T-helper 2 cell treated with Interferon-gamma antibody and Interleukin-4, amounts not matched to agents 5 μg/mL and 100 μg/mL, for 36 hours (primary cell): ENCODE results near the gene ELMO2.

Source experiments
- DNase-seq: peaks from one replicate; pipeline ENCODE4 v3.0.0; 2021; ENCODE audit warnings: low spot score
- H3K27ac Mint-ChIP-seq: one replicate; pipeline ENCODE4 v1.8.0; 2021; ENCODE audit warnings: mild to moderate bottlenecking, mixed read lengths
- H3K27me3 Mint-ChIP-seq: one replicate; pipeline ENCODE4 v1.8.0; 2021; ENCODE audit warnings: low read depth, mixed read lengths
- H3K36me3 Mint-ChIP-seq: one replicate; pipeline ENCODE4 v1.8.0; 2021; ENCODE audit warnings: low read depth, mixed read lengths
- H3K4me1 Mint-ChIP-seq: one replicate; pipeline ENCODE4 v1.8.0; 2021; ENCODE audit warnings: low read depth, mixed read lengths
- H3K4me3 Mint-ChIP-seq: one replicate; pipeline ENCODE4 v1.8.0; 2022; ENCODE audit warnings: mild to moderate bottlenecking, moderate library complexity, mixed read lengths
- H3K9me3 Mint-ChIP-seq: one replicate; pipeline ENCODE4 v1.8.0; 2021; ENCODE audit warnings: mixed read lengths

Gene ELMO2

DNA sequence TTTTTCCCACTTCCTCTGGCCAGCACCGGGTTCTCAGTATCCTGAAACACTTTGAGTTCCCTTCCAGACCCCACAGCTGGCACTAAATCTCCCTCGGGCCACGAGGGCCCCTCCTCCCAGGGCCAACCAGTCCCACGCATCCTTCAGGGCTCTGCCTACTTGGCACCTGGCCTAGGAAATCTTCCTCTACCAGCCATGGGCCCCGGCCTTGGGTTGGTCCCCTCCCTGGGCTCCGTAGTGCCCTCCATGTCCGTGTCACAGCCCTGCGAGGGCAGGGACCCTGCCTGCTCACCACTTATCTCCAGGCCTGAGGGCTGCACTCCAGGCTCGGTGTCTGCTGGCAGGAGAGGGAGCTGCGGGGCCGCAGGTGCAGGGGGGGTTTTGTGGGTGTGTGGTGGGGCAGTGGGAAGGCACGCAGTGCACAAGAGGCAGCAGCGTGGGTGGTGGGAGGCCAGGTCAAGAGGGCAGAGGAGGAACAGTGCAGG is 49.3 kb downstream of the ELMO2 start:
- DNase-seq = no peak
- Mint-ChIP-seq H3K27me3 (no peaks in the 10 kb centered on the region), H3K4me1 (peaks cover 17% of the 10 kb centered on the region), H3K9me3 (no peaks in the 10 kb centered on the region), H3K4me3 (no peak overlapping the region), H3K36me3 (peaks cover 18% of the 10 kb centered on the region), H3K27ac (peak overlapping the region; percentile 20)

DNA sequence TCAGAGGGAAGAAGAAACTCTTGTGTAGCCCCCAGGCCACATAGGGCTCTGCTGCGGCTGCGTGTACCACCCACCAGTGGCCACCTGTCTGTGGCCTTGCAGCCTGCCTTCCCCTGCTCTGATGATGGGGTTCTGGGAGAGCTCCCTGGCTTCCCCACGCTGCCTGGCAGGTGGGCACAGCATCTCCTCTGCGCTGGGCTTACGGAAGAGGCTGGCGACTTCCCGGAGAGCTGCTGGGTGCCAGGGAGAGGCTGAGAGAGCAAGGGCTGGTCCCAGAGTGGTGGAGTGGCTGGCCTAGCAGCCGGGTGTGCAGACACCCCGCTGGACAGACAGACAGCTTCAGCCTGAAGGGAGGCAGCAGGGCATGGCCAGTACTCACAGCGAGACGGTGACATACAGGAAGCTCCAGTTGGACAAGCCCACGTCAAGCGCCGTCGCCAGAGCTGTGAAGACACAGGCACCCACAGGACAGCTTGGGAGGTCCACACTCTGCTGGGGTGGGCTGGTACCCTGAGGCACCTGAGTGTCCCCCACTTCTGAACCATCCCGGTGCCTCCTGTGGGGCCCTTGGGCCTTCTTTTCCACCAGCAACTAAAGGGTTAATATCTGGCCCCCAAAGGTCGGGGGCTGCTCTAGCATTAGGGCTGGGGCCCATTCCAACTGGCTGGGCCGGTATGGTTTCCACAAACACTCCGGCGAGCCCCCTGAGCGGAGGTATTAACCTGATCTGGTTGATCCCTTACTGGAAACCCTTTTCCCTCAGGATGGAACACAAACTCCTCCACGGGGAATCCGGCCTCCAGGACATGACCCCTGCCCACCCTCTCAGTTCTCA is 50.0 kb downstream of the ELMO2 start:
- Mint-ChIP-seq H3K4me3 (no peak overlapping the region), H3K36me3 (peaks cover 14% of the 10 kb centered on the region), H3K27ac (no peak overlapping the region), H3K27me3 (no peaks in the 10 kb centered on the region), H3K4me1 (peaks cover 11% of the 10 kb centered on the region), H3K9me3 (no peaks in the 10 kb centered on the region)
- no peak for DNase-seq

DNA sequence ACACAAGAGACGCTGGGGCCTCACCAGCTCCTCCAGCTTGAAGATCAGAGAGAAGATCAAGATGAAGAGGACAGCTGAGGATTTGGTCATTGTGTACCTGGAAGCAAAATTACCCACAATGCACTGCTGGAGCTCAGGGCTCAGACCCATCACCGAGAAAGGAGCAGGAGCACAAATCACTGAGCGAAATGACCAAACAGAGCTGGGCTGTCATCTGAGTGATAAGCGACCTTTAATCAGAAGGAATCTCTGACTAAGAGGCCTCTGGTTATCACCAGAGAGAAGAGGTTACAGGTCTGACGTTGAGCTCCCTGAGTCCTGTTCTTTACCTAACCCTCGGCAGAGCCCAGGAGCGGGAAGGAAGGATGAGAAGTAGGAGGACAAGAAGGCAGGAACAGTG is 50.6 kb downstream of the ELMO2 start:
- Mint-ChIP-seq H3K27ac (no peak overlapping the region), H3K27me3 (no peaks in the 10 kb centered on the region), H3K9me3 (no peaks in the 10 kb centered on the region), H3K36me3 (peaks cover 10% of the 10 kb centered on the region), H3K4me3 (no peak overlapping the region), H3K4me1 (peaks cover 5% of the 10 kb centered on the region)
- no peak for DNase-seq

DNA sequence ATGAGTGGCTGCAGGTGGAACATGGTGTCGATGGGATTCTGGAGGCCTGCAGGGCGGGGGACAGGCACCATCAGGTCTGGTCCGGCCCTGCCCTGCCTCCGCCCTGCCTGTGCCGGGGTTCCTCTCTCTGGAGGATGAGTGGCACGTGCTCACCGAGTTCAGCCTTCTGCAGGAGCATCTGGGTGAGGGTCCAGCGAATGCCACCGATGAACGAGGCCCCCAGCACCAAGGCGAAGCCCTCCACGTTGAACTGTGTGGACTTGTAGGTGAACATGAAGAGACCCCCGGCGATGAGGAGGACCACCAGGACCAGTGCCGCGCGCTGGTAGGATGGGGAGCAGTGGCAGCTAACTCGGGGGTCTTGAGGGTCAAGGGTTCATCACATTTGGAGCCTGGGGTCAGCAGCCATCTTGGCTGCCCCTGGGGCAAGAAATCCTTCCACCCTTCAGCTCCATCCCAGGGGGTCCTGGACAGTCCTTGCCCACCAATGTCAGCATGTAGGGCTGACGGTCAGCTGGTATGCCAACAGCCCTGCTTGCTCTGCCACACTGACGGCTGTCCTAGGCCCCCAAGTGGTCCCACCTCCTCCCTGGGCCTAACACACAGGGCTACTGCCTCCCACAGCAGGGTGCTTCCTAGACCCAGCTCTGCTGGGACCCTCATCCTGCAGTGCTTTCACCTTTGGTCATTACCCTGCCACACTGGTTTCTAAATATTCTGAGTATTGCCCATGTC is 51.3 kb downstream of the ELMO2 start:
- H3K9me3 Mint-ChIP-seq = no peaks in the 10 kb centered on the region
- H3K27me3 Mint-ChIP-seq = no peaks in the 10 kb centered on the region
- no peak overlapping the region for H3K27ac Mint-ChIP-seq
- H3K36me3 Mint-ChIP-seq = peaks cover 14% of the 10 kb centered on the region
- H3K4me3 Mint-ChIP-seq = no peak overlapping the region
- no peak for DNase-seq
- peaks cover 8% of the 10 kb centered on the region for H3K4me1 Mint-ChIP-seq

DNA sequence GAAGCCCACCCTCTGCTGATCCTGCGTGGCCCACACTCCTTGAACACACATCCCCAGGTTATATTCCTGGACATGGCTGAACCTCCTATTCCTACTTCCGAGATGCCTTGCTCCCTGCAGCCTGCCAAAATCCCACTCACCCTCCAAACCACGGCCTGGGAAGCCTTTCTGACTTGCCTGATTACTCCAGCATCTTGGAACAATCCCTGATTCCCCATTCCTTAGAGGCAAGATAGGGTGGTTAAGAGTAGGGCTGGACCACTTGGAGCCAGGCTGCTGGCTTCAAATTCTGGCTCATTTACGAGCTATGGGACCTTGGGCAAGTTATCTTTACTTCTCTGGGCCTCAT is 52.2 kb downstream of the ELMO2 start:
- no peak for DNase-seq
- Mint-ChIP-seq H3K4me1 (peaks cover 4% of the 10 kb centered on the region), H3K36me3 (peaks cover 12% of the 10 kb centered on the region)

DNA sequence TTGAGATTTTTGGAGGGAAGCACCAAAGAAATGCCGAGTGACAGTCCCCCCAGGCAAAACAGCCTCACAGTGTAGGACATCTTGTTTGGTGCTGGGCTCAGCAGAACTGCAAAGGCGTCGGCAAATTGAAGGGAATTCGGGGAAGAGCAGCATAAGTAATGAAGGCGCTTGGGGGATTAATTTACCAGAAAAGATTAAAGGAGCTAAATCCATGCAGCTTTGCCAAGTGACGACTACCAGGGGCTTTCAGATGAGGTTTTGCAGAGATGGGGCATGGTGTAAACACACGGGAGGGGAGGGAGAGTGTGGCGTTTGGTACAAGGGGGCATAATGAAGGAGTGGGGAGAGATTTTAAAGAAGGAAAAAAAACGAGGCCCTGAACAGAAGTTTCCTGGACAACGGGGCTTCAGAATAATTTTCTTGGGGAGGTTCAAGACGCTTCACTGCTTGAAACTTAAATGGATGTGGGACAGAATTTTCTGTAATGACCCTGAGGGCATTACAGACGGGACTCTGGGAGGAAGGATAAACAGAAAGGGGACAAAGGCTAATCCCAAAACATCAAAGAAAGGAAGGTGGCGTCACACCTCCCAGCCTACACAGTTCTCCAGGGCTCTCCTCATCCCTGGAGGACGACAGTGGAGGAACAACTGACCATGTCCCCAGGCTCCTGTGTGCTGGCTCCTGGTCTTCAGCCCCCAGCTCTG is 52.8 kb downstream of the ELMO2 start:
- Mint-ChIP-seq H3K27me3 (no peaks in the 10 kb centered on the region), H3K36me3 (peaks cover 10% of the 10 kb centered on the region), H3K4me1 (peaks cover 4% of the 10 kb centered on the region), H3K4me3 (no peak overlapping the region), H3K27ac (no peak overlapping the region), H3K9me3 (no peaks in the 10 kb centered on the region)
- no peak for DNase-seq

More for the DNA sequence above, 52.2 kb downstream of the ELMO2 start:
- Mint-ChIP-seq H3K9me3 (no peaks in the 10 kb centered on the region), H3K27me3 (no peaks in the 10 kb centered on the region), H3K4me3 (no peak overlapping the region), H3K27ac (no peak overlapping the region)

DNA sequence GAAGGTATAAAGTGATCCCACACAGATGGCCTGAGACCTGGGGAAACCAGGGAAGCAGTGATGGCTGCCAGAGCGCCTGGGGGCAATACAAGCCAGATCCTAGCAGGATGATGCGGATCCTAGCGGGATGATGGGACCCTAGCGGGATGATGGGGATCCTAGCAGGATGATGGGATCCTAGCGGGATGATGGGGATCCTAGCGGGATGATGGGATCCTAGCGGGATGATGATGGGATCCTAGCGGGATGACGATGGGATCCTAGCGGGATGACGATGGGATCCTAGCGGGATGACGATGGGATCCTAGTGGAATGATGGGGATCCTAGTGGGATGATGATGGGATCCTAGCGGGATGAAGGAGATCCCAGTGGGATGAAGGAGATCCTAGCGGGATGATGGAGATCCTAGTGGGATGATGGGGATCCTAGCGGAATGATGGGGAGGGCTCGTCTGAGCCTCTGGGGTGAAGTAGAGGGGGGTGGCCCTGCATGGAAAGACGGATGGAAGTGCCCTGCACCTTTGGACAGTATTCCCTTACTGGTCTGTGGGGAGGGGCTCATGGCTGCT is 54.0 kb downstream of the ELMO2 start:
- Mint-ChIP-seq H3K27me3 (no peaks in the 10 kb centered on the region), H3K4me3 (no peak overlapping the region), H3K36me3 (peaks cover 9% of the 10 kb centered on the region), H3K9me3 (no peaks in the 10 kb centered on the region), H3K27ac (no peak overlapping the region), H3K4me1 (peaks cover 4% of the 10 kb centered on the region)
- no peak for DNase-seq

DNA sequence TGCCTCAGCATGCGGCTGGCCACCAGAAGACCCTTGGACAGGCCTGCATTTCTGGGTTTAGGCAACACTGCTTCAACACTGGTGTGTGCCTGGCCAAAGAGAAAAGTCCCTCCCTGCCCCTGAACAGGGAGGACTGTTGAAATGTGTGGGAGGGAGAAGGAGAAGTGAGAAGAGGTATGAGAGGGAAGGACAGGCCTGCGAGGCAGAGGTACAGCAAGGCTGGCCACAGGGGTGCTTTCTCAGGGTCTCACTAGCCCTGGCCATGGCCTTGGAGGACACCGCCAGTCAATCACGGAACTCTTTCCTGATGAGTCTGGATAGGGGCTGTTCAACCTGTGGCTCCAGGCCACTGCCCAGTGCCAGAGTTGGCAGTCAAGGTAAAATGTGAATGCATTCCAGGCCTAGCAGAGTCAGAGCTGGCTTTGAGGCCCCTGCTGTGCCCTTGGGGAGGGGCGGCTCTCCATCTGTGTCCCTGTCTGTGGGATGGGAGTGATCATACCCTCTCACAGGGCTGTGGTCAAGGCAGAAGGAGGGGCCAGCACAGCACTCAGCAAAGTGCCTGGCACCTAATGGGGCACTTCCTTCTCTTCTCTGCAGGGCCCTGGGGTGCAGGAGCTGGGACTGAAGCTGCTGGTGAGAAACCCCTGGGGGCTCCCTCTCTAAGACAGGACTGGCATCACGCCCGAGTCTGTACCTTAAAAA is 54.9 kb downstream of the ELMO2 start:
- Mint-ChIP-seq H3K36me3 (peaks cover 10% of the 10 kb centered on the region), H3K27ac (peak overlapping the region; percentile 64), H3K9me3 (no peaks in the 10 kb centered on the region), H3K4me1 (peaks cover 4% of the 10 kb centered on the region), H3K27me3 (no peaks in the 10 kb centered on the region), H3K4me3 (no peak overlapping the region)
- no peak for DNase-seq

DNA sequence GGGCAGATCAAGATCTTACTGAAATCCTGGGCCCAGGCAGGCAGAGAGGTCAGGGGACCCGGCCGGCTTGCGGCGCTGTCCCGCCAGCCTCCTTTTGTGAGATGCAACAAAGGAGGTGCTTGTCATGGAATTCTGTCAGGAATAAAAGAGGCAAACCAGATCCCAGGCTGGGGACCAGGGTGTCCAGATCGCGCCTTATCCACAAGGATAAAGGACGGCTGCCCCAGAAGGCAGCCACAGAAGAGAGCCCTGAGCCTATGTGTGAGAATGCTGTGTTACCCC is 55.5 kb downstream of the ELMO2 start:
- no peaks in the 10 kb centered on the region for H3K9me3 Mint-ChIP-seq
- H3K36me3 Mint-ChIP-seq = peaks cover 10% of the 10 kb centered on the region
- H3K27ac Mint-ChIP-seq = peak overlapping the region; percentile 64
- peaks cover 4% of the 10 kb centered on the region for H3K4me1 Mint-ChIP-seq
- H3K27me3 Mint-ChIP-seq = no peaks in the 10 kb centered on the region
- DNase-seq = no peak
- no peak overlapping the region for H3K4me3 Mint-ChIP-seq

DNA sequence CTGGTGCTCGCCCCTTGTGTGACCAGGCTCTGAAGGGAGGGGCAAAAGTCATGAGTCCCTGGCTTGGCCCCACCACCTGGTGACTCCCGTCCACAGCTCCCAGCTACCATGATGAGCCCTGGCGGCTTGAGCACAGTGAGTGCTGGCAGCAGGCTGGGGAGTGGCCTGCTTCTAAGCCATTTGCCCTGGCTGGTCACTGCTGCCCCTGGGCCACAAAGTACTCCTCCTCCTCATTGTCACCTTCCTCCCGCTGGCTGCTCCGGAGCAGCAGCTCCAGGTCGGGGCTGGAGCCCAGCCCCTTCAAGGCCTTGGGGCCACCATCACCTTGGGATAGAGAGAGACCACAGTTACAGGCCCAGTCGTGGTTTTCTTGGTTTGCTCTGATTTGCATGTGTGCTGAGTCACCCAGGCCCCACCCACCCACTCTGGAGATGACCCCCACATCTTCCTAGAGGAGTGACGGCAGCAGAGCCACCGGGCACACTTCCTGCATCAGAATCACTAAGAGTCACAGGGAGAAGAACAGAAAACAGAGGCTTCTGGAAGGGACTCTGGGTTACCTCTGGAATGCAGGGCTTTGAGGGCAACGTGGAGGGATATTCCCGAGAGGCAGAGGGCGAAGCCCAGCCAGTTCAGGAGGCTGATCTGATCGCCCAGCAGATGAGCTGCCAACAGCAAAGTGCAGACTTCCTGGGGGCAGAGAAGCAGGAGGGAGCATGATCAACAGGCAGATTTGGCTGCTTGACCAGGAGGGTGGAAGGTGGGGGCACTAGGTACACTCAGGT is 56.0 kb downstream of the ELMO2 start:
- Mint-ChIP-seq H3K9me3 (no peaks in the 10 kb centered on the region), H3K27me3 (no peaks in the 10 kb centered on the region), H3K27ac (no peak overlapping the region), H3K36me3 (peaks cover 10% of the 10 kb centered on the region), H3K4me3 (no peak overlapping the region), H3K4me1 (peaks cover 4% of the 10 kb centered on the region)
- DNase-seq = no peak

DNA sequence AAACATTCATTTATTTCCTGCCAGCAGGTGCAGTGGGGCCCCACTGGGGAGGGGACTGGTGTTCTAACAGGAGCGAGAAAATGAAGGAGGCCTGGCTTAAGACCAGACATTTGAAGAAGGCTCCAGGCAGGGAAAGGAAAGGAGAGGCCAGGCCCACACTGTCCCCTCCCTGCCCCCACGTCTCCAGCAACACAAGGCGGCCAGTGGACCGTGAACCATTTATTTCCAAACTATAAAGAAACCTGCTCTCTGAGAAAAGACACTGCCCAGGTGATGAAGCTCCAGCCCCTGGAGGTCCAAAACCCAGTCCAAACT is 56.7 kb downstream of the ELMO2 start:
- Mint-ChIP-seq H3K27ac (no peak overlapping the region), H3K4me3 (no peak overlapping the region), H3K4me1 (peaks cover 4% of the 10 kb centered on the region), H3K36me3 (peaks cover 10% of the 10 kb centered on the region), H3K9me3 (no peaks in the 10 kb centered on the region), H3K27me3 (peaks cover 3% of the 10 kb centered on the region)
- DNase-seq = no peak

DNA sequence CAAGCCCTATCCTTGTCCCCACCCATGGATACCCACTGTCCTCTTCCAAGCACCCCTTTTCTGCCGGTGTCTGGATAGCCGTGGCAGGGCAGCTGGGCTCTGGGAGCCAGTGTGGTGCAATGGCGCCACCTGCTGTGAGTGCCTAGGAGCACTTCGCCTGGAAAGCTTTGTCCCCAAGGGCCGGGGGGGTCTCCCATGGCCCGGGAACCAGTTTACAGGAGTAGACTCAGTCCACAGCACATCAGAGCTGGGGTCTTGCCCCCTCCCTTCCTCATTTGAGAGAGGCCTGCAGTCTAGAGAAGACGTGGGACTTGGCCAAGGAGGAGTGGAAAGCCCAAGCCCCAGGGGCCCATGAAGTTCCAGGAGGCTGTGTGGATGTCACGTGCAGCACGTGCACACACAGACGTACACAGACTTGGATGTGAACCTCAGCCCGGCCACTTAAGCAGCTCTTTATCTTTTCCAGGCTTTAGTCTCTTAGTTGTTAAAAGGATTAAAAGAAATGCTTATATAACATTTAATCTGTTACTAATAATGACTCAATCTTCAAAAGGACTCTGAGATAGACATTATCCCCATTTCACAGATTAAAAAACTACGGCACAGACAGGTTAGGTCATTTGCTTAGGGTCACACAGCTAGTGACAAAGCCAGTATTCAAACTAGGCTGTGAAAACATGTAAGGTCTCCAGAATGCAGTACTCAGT is 57.2 kb downstream of the ELMO2 start:
- peak; percentile 18 for DNase-seq
- Mint-ChIP-seq H3K9me3 (no peaks in the 10 kb centered on the region), H3K4me1 (peaks cover 4% of the 10 kb centered on the region), H3K27ac (no peak overlapping the region), H3K36me3 (peaks cover 9% of the 10 kb centered on the region), H3K4me3 (no peak overlapping the region), H3K27me3 (peaks cover 7% of the 10 kb centered on the region)
